Left ventricle myocardium superior (tissue), 1 donor: ENCODE measurements around the gene MYBL2. TPM values are rescaled to one million over a fixed set of nuclear protein-coding genes. Genes with fewer than 3 reads are reported as not detected.

Source experiments
- ATAC-seq: fragments of 200-7000 bp; cut with Tn5 transposase; one replicate; pipeline ENCODE4 v1.9.1; 2020; ENCODE audit warnings: mild to moderate bottlenecking, moderate library complexity
- DNase-seq: peaks from one replicate; pipeline ENCODE4 v3.0.0-alpha.2; 2020
- intact Hi-C: fragments of 100-400 bp; cut with micrococcal nuclease; formaldehyde crosslinking; loops from one replicate; pipeline ENCODE4 v1.11.0; 2022
- total RNA-seq: library from RNA; stranded (reverse); fragmentation: NEBNext Ultra II Directional; extraction: Animal tissue kit (Norgen Biotek cat#: 25700); gene quantifications from one replicate; pipeline ENCODE4 v1.2.1, GENCODE V29; 2021
- donor health status: DM: no; HTN: yes; CAD: no; lungs with severe emphysema.

MYBL2 gene
- total RNA-seq, 1 donor from 2014 or later: 0.84 TPM

DNA sequence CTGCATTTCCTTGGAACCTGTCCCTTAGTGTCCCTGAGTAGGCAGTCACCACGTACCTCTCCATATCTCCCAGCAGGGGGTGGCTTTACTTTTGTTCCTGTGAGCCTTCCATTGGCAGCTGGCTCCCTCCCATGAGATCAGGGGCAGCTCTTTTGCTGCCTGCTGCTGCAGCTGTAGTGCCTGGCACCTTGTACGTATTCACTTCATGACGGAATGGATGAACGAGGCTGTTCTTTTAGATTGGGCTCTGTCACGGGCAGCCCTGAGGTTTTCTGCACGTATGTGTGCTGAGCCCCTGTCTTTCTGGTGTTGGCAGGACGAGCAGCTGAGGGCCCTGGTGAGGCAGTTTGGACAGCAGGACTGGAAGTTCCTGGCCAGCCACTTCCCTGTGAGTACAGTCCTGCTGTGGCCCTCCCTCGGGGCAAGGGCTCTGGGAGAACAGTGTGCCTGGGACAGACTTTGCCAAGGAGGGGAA lies 14.6 kb downstream of the MYBL2 start:
- DNase-seq: no peak
- peak; percentile 74 for ATAC-seq
- intact Hi-C loops: no loop called here

DNA sequence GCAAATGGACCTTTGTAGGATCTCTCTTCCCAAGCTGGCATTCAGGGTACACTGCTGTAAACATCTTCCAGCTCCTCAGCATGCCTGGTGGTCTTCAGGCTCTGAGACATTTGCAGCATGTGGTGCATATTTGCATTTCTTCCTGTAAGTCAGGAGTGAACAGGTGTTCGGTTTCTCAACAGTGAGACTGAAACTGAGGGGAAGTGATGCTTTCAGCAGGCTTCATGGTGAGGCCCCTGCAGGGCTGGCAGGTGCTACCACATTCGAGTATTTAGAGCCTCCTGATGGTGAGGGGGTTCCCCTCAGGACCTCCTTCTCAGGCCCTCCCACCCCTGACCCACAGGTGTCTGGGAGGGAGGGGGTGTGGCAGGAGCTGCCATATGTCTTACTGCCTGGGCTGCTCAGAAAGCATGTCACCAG lies 15.1 kb downstream of the MYBL2 start:
- DNase-seq (no peak), ATAC-seq (no peak)
- intact Hi-C loops: no loop called here

DNA sequence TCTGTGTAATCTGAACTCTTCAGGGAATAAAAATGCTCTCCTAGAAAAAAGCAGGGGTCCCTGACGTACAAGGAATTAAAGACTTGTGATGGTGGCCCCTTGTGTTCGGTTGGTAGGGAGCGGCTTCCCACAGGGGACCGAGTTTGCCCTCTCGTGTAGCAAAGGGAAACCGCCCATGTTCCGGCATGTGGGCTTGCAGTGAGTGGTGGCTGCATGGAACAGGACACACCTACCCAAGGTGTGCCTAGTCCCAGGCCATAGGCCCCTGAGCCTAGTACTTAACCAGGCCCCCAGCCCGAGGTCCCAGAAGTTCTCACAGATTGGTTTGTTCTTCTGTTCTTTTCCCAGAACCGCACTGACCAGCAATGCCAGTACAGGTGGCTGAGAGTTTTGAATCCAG lies 15.5 kb downstream of the MYBL2 start:
- ATAC-seq (no peak), DNase-seq (no peak)
- intact Hi-C loops: no loop called here

DNA sequence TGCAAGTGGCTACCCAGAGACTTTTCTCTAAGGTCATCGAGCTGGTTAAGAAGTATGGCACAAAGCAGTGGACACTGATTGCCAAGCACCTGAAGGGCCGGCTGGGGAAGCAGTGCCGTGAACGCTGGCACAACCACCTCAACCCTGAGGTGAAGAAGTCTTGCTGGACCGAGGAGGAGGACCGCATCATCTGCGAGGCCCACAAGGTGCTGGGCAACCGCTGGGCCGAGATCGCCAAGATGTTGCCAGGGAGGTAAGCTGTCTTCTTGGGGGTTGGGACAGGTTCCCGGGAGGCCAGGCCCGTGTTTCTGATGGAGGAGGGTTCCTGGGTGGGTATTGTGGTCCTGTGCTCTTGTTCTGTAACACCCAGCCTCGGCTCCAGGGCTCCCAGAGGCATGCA lies 19.9 kb downstream of the MYBL2 start:
- DNase-seq (no peak), ATAC-seq (no peak)
- intact Hi-C loops: no loop called here

DNA sequence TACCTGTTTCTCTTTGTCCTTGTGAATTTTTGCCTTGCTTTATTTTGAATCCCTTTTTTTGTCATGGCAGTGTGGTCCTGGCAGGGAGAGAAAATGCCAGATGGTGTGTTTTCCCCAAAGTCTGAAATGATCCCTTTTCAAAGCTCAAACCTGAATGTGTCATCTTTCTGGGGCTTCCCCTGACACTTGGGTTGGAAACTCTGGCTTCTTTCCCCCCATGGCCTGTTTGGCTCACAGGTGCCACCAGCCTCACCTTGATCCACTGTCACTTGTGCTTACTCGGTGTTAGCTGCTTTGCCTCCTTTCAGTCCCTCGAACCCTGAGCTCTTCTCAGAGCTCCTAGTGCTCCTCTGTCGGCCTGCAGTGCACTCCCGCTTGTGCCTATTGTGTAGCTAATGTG lies 22.3 kb downstream of the MYBL2 start:
- DNase-seq (no peak), ATAC-seq (no peak)
- intact Hi-C loops: no loop called here

DNA sequence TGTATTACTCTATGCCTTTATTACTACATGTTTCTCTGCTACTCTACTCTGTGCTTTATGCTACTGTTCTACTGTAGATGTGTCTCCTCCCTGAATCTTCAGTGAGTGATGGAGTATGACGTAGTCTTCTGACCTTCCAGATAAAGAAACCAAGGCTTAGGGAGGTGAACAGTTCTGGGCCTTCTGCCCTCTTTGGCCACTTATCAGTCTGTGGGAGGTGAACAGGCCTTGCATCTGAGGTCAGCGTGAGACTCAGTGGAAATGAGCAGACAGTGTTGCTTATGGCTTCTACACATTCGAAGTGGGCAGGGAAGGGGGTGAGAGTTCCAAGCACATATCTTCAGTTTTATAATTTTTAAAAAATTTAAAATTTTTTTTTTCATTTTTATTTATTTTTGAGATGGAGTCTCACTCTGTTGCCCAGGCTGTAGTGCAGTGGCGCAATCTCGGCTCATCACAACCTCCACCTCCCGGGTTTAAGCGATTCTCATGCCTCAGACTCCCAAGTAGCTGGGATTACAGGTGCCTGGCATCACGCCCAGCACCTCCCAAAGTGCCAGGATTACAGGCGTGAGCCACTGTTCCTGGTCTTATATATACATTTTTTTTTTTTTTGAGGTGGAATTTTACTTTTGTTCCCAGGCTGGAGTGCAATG lies 24.2 kb downstream of the MYBL2 start:
- DNase-seq: no peak
- no peak for ATAC-seq
- intact Hi-C loops: no loop called here

DNA sequence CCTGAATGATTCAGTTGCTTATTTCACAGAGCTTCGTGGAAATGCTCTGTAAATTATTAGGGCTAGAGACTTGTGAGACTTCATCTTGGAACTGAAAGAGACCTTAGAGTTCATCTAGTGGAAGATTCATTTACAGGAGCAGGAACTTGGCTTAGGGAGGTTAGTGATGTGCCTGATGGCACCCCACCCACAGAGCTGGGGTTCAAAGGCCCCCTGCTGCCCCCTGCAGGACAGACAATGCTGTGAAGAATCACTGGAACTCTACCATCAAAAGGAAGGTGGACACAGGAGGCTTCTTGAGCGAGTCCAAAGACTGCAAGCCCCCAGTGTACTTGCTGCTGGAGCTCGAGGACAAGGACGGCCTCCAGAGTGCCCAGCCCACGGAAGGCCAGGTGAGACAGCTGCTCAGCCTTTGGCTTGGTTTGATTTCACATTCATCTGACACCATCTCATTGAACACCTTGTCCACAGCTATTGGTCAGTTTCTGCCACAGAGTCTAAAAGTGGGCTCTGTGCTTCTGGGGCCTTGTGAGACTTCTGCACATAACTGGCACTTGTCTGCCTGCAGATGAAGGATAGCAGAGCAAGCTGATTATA lies 25.1 kb downstream of the MYBL2 start:
- ATAC-seq: no peak
- no peak for DNase-seq
- intact Hi-C loops: no loop called here

DNA sequence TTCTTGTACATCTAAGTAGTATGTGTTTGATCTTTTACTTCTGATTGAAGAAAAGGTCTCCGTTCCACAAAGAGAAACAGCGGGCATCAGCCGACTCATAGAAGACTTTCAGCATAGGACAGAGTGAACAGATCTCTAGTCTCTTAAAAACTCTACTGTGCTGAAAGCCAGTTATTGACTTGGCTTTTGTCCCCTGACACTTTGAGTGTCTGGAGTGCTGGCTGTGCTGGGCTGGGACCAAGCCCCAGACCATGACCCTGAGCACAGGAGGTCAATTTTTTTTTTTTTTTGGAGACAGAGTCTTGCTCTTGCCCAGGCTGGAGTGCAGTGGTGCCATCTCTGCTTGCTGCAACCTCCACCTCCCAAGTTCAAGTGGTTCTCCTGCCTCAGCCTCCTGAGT lies 27.8 kb downstream of the MYBL2 start:
- intact Hi-C loops: no loop called here
- ATAC-seq: no peak
- no peak for DNase-seq

DNA sequence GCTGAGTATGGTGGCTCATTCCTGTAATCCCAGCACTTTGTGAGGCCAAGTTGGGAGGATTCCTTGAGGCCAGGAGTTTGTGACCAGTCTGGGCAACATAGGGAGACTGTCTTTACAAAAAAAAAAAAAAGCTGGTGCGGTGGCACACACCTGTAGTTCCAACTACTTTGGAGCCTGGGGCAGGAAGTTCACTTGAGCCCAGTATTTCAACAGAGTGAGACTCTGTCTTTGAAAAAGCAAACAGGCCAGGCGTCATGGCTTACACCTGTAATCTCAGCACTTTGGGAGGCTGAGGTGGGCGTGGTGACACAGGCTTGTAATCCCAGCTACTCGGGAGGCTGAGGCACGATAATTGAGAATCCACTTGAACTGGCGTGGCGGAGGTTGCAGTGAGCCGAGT lies 28.7 kb downstream of the MYBL2 start:
- ATAC-seq (no peak), DNase-seq (no peak)
- intact Hi-C loops: no loop called here

DNA sequence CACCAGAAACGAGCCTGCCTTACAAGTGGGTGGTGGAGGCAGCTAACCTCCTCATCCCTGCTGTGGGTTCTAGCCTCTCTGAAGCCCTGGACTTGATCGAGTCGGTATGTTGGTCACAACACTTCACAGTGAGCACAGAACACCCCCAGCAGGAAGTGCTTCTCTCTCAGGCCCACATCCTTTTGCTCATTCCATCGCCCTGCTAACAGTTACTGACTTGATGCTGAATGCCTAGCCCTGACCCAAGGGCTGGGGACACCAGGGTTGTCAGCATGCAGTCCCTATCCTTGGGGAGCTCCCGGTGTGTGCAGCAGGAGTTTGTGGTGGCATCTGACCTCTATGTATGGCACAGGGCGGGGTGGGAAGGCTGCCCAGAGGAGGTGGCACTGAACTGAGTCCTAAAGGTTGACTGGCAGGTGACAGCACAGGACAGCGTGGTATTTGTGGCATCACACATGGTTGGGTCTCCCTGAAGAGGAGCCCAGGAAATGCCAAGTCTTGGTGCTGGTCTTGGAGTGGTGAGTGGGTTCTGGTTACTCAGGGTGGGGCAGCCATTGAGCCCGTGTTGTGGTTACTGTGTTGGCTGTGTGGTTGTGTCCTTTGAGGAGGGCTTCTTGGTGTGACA lies 33.1 kb downstream of the MYBL2 start:
- DNase-seq (no peak), ATAC-seq (no peak)
- intact Hi-C loops: no loop called here

DNA sequence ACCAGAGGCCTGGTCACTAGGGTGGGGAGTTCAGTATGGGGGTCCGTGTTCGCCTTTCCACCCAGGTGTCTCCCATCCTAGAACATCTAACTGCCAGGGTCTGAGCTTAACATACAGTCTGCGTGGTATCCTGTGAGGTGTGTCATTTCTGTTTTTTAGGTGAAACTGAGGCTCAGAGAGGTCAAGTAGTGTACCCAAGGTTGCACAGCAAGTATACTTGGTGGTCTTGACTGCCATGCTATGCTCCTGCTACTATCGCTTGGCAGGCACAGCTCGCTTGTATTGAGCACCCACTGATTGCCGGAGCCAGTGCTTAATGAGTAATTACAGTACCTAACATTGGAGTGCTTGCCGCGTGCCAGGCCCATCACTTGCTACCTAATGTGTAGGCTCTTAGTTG lies 33.7 kb downstream of the MYBL2 start:
- intact Hi-C loops: no loop called here
- no peak for ATAC-seq
- DNase-seq: no peak

DNA sequence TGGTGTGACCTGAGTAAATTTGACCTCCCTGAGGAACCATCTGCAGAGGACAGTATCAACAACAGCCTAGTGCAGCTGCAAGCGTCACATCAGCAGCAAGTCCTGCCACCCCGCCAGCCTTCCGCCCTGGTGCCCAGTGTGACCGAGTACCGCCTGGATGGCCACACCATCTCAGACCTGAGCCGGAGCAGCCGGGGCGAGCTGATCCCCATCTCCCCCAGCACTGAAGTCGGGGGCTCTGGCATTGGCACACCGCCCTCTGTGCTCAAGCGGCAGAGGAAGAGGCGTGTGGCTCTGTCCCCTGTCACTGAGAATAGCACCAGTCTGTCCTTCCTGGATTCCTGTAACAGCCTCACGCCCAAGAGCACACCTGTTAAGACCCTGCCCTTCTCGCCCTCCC lies 35.6 kb downstream of the MYBL2 start:
- intact Hi-C loops: no loop called here
- DNase-seq (no peak), ATAC-seq (no peak)

DNA sequence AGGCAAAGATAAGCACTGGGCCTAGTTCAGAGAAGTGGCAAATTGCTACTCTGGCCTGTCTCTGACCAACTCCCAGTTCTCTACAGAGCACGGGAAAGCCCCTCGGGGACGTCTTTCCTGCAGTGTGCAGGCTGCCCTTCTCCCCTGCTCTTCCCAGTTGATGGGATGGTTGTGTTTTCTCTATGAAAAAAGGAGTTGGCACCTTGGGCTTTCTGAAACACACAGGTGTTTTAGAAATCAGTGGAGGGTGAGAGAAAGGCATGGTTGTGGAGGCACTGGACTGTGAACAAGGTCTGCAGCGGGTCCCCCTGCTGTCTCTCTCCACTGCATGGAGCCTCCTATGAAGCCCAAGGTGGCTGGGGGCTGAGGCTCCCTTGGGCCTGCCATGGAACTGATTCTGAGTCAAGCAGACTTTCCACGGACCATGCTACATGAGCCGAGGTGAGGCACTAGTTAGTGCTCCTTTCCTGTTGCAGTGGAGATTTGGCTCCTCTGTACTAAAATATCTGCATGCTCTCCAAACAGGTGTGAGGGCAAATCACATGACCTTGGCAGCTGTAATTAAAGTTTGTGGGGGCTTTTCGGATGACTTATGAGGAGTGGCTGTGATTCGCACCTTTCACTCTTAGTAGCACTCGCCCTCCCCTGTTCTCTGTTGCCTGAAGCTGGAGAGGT lies 43.6 kb downstream of the MYBL2 start:
- ATAC-seq (no peak), DNase-seq (no peak)
- intact Hi-C loops: no loop called here

DNA sequence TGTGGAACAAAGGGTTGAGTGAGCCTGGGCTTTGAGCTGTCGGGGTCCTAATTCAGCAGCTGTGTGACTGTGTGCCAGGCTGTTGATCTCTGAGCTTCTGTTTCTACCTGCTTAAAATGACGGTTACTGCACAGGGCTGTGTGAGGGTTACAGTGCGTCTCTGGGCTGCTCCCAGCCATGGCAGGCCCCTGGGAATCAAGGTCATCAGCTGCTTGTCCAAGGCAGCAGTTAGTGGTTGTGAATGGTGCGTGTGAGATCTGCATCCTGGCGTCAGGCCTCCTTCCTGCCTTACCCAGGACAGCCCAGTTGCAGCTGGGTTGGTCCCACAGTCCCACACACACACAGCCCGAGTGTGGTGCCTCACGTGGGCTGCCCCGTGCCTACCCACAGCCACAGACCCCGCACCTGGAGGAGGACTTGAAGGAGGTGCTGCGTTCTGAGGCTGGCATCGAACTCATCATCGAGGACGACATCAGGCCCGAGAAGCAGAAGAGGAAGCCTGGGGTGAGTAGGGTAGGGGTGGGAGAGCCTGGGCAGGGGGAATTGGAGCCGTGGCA lies 44.3 kb downstream of the MYBL2 start:
- ATAC-seq: no peak

DNA sequence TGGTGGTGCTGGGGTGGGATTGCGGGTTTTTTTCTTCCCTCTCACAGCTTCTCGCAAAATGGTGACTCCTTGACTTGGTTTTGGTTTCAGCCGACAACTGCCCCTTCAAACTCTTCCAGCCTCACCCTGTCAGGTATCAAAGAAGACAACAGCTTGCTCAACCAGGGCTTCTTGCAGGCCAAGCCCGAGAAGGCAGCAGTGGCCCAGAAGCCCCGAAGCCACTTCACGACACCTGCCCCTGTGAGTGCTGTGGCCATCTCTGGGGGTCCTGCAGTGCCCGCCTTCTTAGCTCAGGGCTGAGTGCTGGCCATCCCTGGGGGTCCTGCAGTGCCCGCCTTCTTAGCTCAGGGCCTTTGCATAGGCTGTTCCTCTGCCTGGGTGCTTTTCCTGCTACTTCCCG lies 48.1 kb downstream of the MYBL2 start:
- intact Hi-C loops: no loop called here
- ATAC-seq: no peak
- DNase-seq: no peak

More for the DNA sequence above, 44.3 kb downstream of the MYBL2 start:
- intact Hi-C loops: no loop called here
- no peak for DNase-seq

DNA sequence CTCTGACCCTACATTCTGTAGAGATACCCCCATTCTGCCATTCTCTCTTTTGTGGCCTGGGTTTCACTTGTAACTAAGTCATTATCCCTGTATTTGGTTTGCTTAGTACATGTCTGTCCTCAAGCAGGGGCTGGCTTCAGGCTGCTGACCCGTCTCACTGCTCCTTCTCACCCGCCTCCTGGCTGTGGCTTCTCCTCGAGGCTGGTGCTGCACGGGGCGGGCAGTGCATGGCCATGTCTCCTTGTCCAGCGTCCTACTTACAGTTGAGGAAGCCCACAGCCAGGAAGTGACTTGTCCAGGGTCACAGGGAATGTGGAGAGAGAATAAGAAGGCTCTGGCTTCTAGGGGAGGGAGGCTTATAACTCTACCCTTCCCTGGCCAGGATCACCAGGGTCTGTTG lies 48.6 kb downstream of the MYBL2 start:
- intact Hi-C loops: no loop called here
- ATAC-seq: no peak
- no peak for DNase-seq

DNA sequence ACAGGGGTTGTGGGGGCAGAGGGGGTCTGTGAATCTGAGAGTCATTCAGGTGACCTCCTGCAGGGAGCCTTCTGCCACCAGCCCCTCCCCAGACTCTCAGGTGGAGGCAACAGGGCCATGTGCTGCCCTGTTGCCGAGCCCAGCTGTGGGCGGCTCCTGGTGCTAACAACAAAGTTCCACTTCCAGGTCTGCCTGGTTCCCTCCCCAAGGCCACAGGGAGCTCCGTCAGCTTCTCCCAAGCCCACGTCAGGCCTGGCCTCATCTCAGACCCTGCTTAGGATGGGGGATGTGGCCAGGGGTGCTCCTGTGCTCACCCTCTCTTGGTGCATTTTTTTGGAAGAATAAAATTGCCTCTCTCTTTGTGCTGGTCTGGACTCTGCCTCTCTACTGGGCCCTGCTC lies 49.2 kb downstream of the MYBL2 start:
- no peak for DNase-seq
- ATAC-seq: no peak
- intact Hi-C loops: no loop called here

DNA sequence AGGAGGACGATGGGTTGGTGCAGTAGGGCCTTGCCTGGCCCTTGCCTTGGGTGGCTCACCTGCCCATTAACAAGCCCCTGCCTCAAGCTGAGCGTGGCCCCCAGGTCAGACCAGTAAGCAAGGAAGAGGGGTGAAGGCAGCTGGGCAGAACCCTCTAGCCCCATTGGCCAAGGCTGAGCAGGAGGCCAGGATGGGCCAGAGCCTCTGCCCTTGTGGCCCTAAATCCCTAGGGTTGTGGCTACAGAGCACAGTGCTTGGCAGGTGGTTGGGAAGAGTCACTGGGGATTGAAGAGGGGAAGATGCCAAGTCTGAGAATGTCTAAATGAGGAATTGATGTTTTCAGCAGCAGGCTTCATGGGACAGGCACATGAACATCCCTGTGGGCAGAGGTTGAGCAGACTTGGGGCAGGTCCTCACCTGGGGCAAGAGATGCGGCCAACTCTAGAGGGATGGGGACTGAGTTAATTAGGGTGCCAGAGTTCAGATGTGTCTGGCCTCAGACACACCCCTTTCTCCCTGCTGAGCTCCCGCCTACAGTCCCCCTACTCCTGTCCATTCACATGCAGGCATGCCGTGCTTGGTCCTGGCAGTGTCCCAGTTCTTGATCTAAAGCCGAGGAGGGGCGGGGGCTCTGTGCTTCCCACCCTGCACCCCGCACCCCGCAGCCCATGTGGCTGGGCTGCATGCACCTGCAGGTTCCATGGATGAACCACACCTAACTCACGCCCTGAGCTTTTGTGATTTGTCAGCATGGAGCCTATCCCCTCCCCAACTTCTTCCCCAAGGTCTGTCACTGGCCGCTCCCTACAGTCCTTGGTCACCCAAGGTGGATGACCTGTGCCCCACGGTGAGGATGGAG lies 50.1 kb downstream of the MYBL2 start:
- no peak for ATAC-seq
- DNase-seq: no peak
- intact Hi-C loops: no loop called here

DNA sequence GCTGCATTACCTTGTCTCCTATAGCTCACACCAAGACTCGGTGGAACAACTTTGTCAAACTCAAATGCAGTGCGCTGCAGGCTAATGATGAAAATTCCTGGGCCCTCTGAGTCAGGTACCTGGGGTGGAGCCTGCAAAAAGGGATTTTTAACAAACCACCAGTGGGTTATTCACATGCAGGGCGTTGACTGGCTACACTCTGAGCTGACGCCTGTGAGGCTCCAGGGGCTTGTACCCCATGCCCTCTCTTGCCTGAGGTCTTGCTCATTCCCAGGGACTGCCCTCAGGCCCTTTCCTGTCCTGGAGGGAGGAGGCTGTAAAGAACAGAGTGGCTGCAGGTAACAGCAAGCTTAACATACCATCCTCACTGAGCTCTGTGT lies 50.7 kb downstream of the MYBL2 start:
- intact Hi-C loops: no loop called here
- ATAC-seq: no peak

More for the DNA sequence above, 50.7 kb downstream of the MYBL2 start:
- no peak for DNase-seq
